ENCODE data around the gene LHB. TPM values are rescaled to one million over a fixed set of nuclear protein-coding genes. Genes with fewer than 3 reads are reported as not detected.

Gene LHB
- total and polyA plus RNA-seq, 2 of the 4 experiments (the other 2 are of a cell fraction): not detected

GRCh38 chr19:49010453-49010852, 6.4 kb downstream of the LHB start:
- POLR2A ChIA-PET (ENCODE audit: unreplicated experiment): no interaction called here
- Histone ChIP-seq H2AK5ac (ENCODE audit: low read depth, low read length) (no peak overlapping the region), H3K4ac (ENCODE audit: low read depth, low read length) (no peak overlapping the region), H3K4me3 (ENCODE audit: insufficient read depth, low read depth, low read length) (no peak overlapping the region), H4K5ac (ENCODE audit: low read depth, low read length) (no peak overlapping the region), H3K36me3 (ENCODE audit: control insufficient read depth, insufficient read depth, low read length) (peaks cover 66% of the 10 kb centered on the region), H3K18ac (ENCODE audit: low read depth, low read length) (no peak overlapping the region), H2BK120ac (ENCODE audit: low read depth, low read length) (no peak overlapping the region), H2BK20ac (ENCODE audit: low read depth, low read length) (no peak overlapping the region), H3K9me3 (ENCODE audit: control insufficient read depth, insufficient read depth, low read length) (no peaks in the 10 kb centered on the region), H3K14ac (replicated peaks; ENCODE audit: low read depth, low read length) (no peak overlapping the region), H2BK15ac (ENCODE audit: low read depth, low read length) (no peak overlapping the region), H3K9ac (ENCODE audit: low read depth, low read length) (no peak overlapping the region), H2AK9ac (replicated peaks; ENCODE audit: low read depth, low read length, poor library complexity) (peak overlapping the region; percentile 55), H3K4me2 (ENCODE audit: low read depth, low read length) (no peak overlapping the region), H3K27ac (ENCODE audit: insufficient read depth, low read length) (no peak overlapping the region), H3K27me3 (ENCODE audit: control insufficient read depth, insufficient read depth, low read length) (no peaks in the 10 kb centered on the region), H3K56ac (ENCODE audit: extremely low read depth, insufficient read depth, low read length) (no peak overlapping the region), H3K23ac (ENCODE audit: low read depth, low read length) (no peak overlapping the region), H2AFZ (replicated peaks; ENCODE audit: low read length, poor library complexity) (no peak overlapping the region), H4K8ac (ENCODE audit: low read depth in 2 of 2, low read length in 2 of 2) (no peak overlapping the region), H2BK5ac (ENCODE audit: low read depth, low read length, poor library complexity, severe bottlenecking) (no peak overlapping the region), H3K9me1 (ENCODE audit: insufficient read depth, low read length) (peaks cover 2% of the 10 kb centered on the region; the same call in 1 of the 2 replicates), H3K79me1 (ENCODE audit: low read depth in 1 of 2, low read length in 2 of 2) (peaks cover 0 to 3% of the 10 kb centered on the region in 2 experiments; a peak in 1 of 4 replicates), H4K91ac (ENCODE audit: insufficient read depth, low read depth, low read length) (no peak overlapping the region), H3K4me1 (ENCODE audit: control insufficient read depth, insufficient read depth, low read length) (no peaks in the 10 kb centered on the region), H4K20me1 (ENCODE audit: insufficient read depth, low read length) (no peaks in the 10 kb centered on the region; the same call in 1 of the 2 replicates)
- CTCF ChIA-PET: no interaction called here
- WGBS, 2 experiments (ENCODE audit: extremely low coverage in 2 of 2, insufficient read length in 1 of 2): 92% methylated on average over 8 of the region's 18 CpGs; no CpG with 5 or more reads in 1 of the 2 experiments
- no peak for ATAC-seq (ENCODE audit: low read depth)
- TF ChIP-seq USF2 (IDR thresholded peaks at IDR 0.05; ENCODE audit: low read depth, low read length): no peak
- TF ChIP-seq RFX5 (IDR thresholded peaks at IDR 0.05; ENCODE audit: low read depth, low read length): no peak
- TF ChIP-seq RCOR1 (IDR thresholded peaks at IDR 0.05; ENCODE audit: insufficient replicate concordance, low read length): no peak
- no peak for TF ChIP-seq BHLHE40 (IDR thresholded peaks at IDR 0.05; ENCODE audit: low read depth, low read length)
- TF ChIP-seq CEBPB (IDR thresholded peaks at IDR 0.05; ENCODE audit: low read depth, low read length): no peak
- no peak for TF ChIP-seq FOS (IDR thresholded peaks at IDR 0.05; ENCODE audit: low read depth, low read length)
- TF ChIP-seq MAFK (IDR thresholded peaks at IDR 0.05; ENCODE audit: low read depth, low read length): no peak
- no peak for TF ChIP-seq NFE2L2 (IDR thresholded peaks at IDR 0.05; ENCODE audit: low read depth, low read length)
- no peak for TF ChIP-seq SMC3 (IDR thresholded peaks at IDR 0.05; ENCODE audit: low read depth, low read length)
- TF ChIP-seq CHD1 (IDR thresholded peaks at IDR 0.05; ENCODE audit: low read depth, low read length): no peak
- TF ChIP-seq MAZ (IDR thresholded peaks at IDR 0.05; ENCODE audit: borderline replicate concordance, low read depth, low read length): no peak
- TF ChIP-seq CTCF (conservative IDR thresholded peaks at IDR 0.05; ENCODE audit: low read depth, low read length): no peak
- no peak for TF ChIP-seq RAD21 (IDR thresholded peaks at IDR 0.05; ENCODE audit: low read length)
- no peak for TF ChIP-seq MXI1 (IDR thresholded peaks at IDR 0.05; ENCODE audit: borderline replicate concordance, low read depth, low read length)
- no peak for TF ChIP-seq ELK1 (IDR thresholded peaks at IDR 0.05; ENCODE audit: borderline replicate concordance, low read depth, low read length)
- no peak for TF ChIP-seq POLR2A (IDR thresholded peaks at IDR 0.05; ENCODE audit: low read depth, low read length)
- DNase-seq: no peak
- intact Hi-C loops (cut with micrococcal nuclease) (no loop called here), dilution Hi-C loops (cut with HindIII; ENCODE audit: low sequenced_read_pairs, unreplicated experiment) (no loop called here), in situ Hi-C loops (cut with MboI; ENCODE audit: low sequenced_read_pairs) (no loop called here)
- BruUV-seq (replicated peaks): no TSS peak

Measured in IMR-90 (cell line).